Measurements from ENCODE around the gene TMEM269. TPM values are rescaled to one million over a fixed set of nuclear protein-coding genes. Genes with fewer than 3 reads are reported as not detected.

Gene TMEM269
- total and polyA plus RNA-seq, 9 of the 15 experiments (the other 6 are each of a cell fraction or from before 2014, with no cell fraction given), result 0.09 to 0.49 (median 0.21) TPM

GRCh38 chr1:42777852-42778251, 6.9 kb upstream of the TMEM269 start (continued):
- TF ChIP-seq VEZF1 (CRISPR knock-in tag; IDR thresholded peaks at IDR 0.05), result 0 out of 2 replicates have a peak, but pooled peaks have one; percentile 12
- TF ChIP-seq SMC3 (conservative IDR thresholded peaks at IDR 0.05; ENCODE audit: insufficient read depth, low read depth, low read length), result peak; percentile 97
- peak; percentile 94 for TF ChIP-seq REST (IDR thresholded peaks at IDR 0.05; ENCODE audit: borderline replicate concordance)
- TF ChIP-seq REST (CRISPR knock-in tag; IDR thresholded peaks at IDR 0.05; ENCODE audit: low read depth), result no peak
- TF ChIP-seq PRDM10 (IDR thresholded peaks at IDR 0.05; ENCODE audit: partially characterized antibody), result no peak
- TF ChIP-seq ARID2 (IDR thresholded peaks at IDR 0.05), result peak; percentile 90
- TF ChIP-seq RCOR1 (IDR thresholded peaks at IDR 0.05; ENCODE audit: borderline replicate concordance in 1 of 2, low read depth in 2 of 2, low read length in 2 of 2), result no peak
- TF ChIP-seq RB1 (IDR thresholded peaks at IDR 0.05; ENCODE audit: low read depth), result peak; percentile 50; the same call in 1 of the 2 replicates
